SK-N-MC (cell line): ENCODE measurements around the gene DHX16.

ENCODE experiments used
- DNase-seq: peaks from one replicate; pipeline ENCODE4 v3.0.0-alpha.2; 2011; ENCODE audit warnings: low read depth, low spot score
- H3K27ac ChIP-seq: fragments of 200-600 bp; sonication (generic); 2 replicates; pipeline ENCODE4 v1.5.1; 2016; ENCODE audit warnings: mixed run types
- H3K36me3 ChIP-seq: fragments of 200-600 bp; sonication (generic); 2 replicates; pipeline ENCODE4 v1.6.1; 2017; ENCODE audit warnings: antibody characterized with exemption, low read length, mixed read lengths; ENCODE audit not compliant: insufficient read depth
- H3K4me3 ChIP-seq: fragments of 200-600 bp; sonication (generic); 2 replicates; pipeline ENCODE4 v1.5.1; 2016
- H3K9ac ChIP-seq: fragments of 200-600 bp; sonication (generic); 2 replicates; pipeline ENCODE4 v1.8.0; 2017; ENCODE audit warnings: mixed run types, mixed read lengths; ENCODE audit not compliant: insufficient read length
- H3K9me3 ChIP-seq: fragments of 200-600 bp; sonication (generic); 2 replicates; pipeline ENCODE4 v1.6.1; 2017; ENCODE audit warnings: low read depth, mild to moderate bottlenecking, antibody characterized with exemption, low read length, moderate library complexity, mixed read lengths
- EZH2 ChIP-seq: fragments of 200-600 bp; sonication (generic); IDR thresholded peaks from one replicate; pipeline ENCODE4 v1.6.1; 2017; ENCODE audit warnings: antibody characterized with exemption
- FOXP2 ChIP-seq: optimal IDR thresholded peaks from 2 replicates; pipeline ENCODE3; 2011; ENCODE audit warnings: mild to moderate bottlenecking, moderate library complexity; ENCODE audit not compliant: insufficient read depth; ENCODE audit errors: extremely low read length, control extremely low read depth
- POLR2AphosphoS5 ChIP-seq: IDR thresholded peaks from 2 replicates; pipeline ENCODE4 v1.6.1; 2012; ENCODE audit warnings: mild to moderate bottlenecking, low read depth, low read length, borderline replicate concordance

The DHX16 gene

GRCh38 chr6:30717129-30717844, 44.5 kb upstream of the DHX16 start, which contains the start of gene MDC1:
MDC1 (minus strand) TSS chr6:30717281; CDS start chr6:30715175, 2,106 bp downstream.
- Histone ChIP-seq H3K4me3 (peak within 1 kb of the TSS; percentile 78), H3K9me3 (no peaks in the 10 kb centered on the region), H3K9ac (peak within 1 kb of the TSS; percentile 86), H3K36me3 (peaks cover 48% of the 10 kb centered on the region), H3K27ac (peak within 1 kb of the TSS; percentile 98)
- peak; percentile 99 for DNase-seq
- TF ChIP-seq FOXP2 = no peak
- TF ChIP-seq POLR2AphosphoS5 = peak; percentile 90

GRCh38 chr6:30716879-30717128, 44.0 kb upstream of the DHX16 start:
- DNase-seq = no peak
- Histone ChIP-seq H3K4me3 (peak overlapping the region; percentile 78), H3K9ac (peak overlapping the region; percentile 82), H3K27ac (peak overlapping the region; percentile 95), H3K36me3 (peaks cover 47% of the 10 kb centered on the region), H3K9me3 (no peaks in the 10 kb centered on the region)
- TF ChIP-seq EZH2 (no peak), POLR2AphosphoS5 (no peak), FOXP2 (no peak)

- Histone ChIP-seq H3K9me3 (no peaks in the 10 kb centered on the region), H3K36me3 (peaks cover 53% of the 10 kb centered on the region), H3K4me3 (no peak overlapping the region), H3K9ac (no peak overlapping the region), H3K27ac (no peak overlapping the region)
- no peak for DNase-seq
- TF ChIP-seq FOXP2 (no peak), POLR2AphosphoS5 (no peak), EZH2 (no peak)
Measured at GRCh38 chr6:30714263-30714662, 41.5 kb upstream of the DHX16 start.

GRCh38 chr6:30712441-30712945, 39.7 kb upstream of the DHX16 start:
- H3K27ac ChIP-seq = no peak overlapping the region
- H3K9ac ChIP-seq = no peak overlapping the region
- H3K9me3 ChIP-seq = no peaks in the 10 kb centered on the region
- TF ChIP-seq EZH2 (no peak), POLR2AphosphoS5 (no peak), FOXP2 (no peak)
- no peak overlapping the region for H3K4me3 ChIP-seq
- DNase-seq = no peak
- peaks cover 58% of the 10 kb centered on the region for H3K36me3 ChIP-seq

DNA sequence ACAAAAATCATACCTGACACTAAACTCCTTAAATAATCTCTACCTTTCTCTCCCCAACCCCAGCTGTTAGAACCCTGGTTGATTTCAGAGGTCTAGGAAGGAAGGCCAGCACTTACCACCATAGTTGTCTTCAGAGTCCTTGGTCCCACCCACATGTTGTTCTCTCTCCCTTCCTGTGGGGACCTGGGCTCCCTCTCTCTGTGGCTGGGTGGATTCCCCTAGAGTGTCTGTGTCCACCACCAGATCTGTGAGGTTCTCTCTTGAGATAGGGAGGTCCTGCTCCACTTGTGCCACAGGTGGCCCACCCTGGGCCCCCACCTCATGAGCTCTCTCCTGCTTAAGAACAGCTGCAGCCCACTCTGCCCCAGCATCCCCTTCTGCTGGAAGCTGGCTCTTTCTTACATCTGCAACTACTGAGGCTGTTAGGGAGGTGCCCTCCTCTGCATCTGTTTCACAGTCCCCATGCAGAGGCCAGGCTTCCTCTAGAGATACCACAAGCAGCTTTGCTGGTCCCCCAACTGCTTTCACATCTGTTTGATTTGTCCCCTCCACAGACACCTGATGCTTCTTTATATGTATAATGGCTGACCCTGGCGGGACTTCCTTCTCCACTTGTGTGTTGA, 39.1 kb upstream of the DHX16 start:
- H3K36me3 ChIP-seq = peaks cover 58% of the 10 kb centered on the region
- H3K9ac ChIP-seq = no peak overlapping the region
- no peaks in the 10 kb centered on the region for H3K9me3 ChIP-seq
- no peak overlapping the region for H3K27ac ChIP-seq
- TF ChIP-seq POLR2AphosphoS5 (no peak), FOXP2 (no peak), EZH2 (no peak)
- no peak overlapping the region for H3K4me3 ChIP-seq
- no peak for DNase-seq

GRCh38 chr6:30709101-30709868, 36.5 kb upstream of the DHX16 start:
- Histone ChIP-seq H3K9ac (no peak overlapping the region), H3K36me3 (peaks cover 49% of the 10 kb centered on the region), H3K4me3 (no peak overlapping the region), H3K9me3 (no peaks in the 10 kb centered on the region), H3K27ac (no peak overlapping the region)
- no peak for TF ChIP-seq EZH2
- no peak for TF ChIP-seq FOXP2
- no peak for TF ChIP-seq POLR2AphosphoS5
- no peak for DNase-seq

DNA sequence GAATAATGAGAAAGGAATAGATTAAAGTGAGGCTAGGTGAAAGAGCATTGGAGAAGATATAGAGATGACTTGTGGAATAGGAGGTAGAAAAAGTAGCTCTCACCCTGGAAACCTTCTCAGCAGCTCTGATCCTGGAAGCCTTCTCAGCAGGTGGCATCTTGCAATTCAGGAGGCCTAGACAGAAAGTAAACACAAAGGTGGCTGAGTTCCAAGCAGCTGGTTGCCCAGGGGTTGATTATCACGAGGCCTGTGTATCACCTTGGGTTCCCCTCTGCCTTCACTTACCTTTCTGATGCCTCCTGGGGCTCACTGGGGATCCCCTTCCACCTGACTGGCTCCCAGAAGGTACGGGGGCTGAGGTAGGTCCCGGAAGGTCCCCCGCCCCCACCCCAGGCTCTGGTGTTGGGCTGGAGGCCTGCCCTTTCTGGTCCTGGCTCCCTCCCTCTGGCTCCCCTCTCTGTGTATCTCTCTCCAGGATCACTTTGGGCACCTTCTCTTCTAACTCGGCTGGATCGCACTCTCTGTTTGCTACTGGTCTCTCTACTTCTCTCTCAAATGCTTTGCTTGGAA, 34.6 kb upstream of the DHX16 start:
- peak overlapping the region; percentile 13 for H3K9ac ChIP-seq
- H3K36me3 ChIP-seq = peaks cover 43% of the 10 kb centered on the region; the same call in 1 of the 2 replicates
- no peak for DNase-seq
- H3K4me3 ChIP-seq = no peak overlapping the region
- peak overlapping the region; percentile 20; the same call in 1 of the 2 replicates for H3K27ac ChIP-seq
- H3K9me3 ChIP-seq = no peaks in the 10 kb centered on the region
- TF ChIP-seq FOXP2 (no peak), EZH2 (no peak), POLR2AphosphoS5 (no peak)

DNA sequence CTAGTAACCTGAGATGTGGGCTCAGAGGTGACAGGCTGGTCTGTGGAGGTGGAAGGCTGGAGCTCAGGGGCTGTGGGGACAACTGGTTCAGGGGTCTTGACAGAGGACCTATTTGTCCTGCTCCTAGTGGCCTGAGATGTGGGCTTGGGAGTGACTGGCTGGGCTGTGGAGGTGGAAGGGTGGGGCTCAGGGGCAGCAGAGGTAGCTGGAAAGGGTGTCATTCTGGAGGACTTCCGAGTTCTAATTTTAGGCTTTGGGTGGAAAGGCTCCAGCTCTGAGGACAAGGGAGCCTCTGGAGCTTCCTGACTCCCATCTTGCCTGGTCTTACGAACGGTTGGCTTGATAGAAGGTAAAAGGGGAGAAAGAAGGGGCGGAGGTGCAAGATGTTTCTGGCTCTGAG, 32.8 kb upstream of the DHX16 start:
- DNase-seq = no peak
- peaks cover 30% of the 10 kb centered on the region; the same call in 1 of the 2 replicates for H3K36me3 ChIP-seq
- no peak overlapping the region for H3K4me3 ChIP-seq
- no peaks in the 10 kb centered on the region for H3K9me3 ChIP-seq
- no peak overlapping the region for H3K27ac ChIP-seq
- no peak for TF ChIP-seq FOXP2
- TF ChIP-seq EZH2 = no peak
- TF ChIP-seq POLR2AphosphoS5 = no peak
- H3K9ac ChIP-seq = no peak overlapping the region
